GM12875 (cell line): Measurements from ENCODE around the gene LRRC4C.

ENCODE experiments used
- H3K4me3 ChIP-seq: one replicate; pipeline ENCODE4 v1.5.1; 2011; ENCODE audit warnings: low read depth, low read length, control low read depth
- TF ChIP-seq, protein P1 (sequence below): IDR thresholded peaks from 2 replicates; pipeline ENCODE4 v1.5.1; 2011; ENCODE audit warnings: low read depth, mild to moderate bottlenecking, control low read depth, inconsistent platforms, low read length, moderate library complexity, borderline replicate concordance; ENCODE audit not compliant: insufficient read depth

LRRC4C gene

GRCh38 chr11:40302669-40303068, 1156.8 kb downstream of the LRRC4C start:
- TF ChIP-seq, protein P1, sequence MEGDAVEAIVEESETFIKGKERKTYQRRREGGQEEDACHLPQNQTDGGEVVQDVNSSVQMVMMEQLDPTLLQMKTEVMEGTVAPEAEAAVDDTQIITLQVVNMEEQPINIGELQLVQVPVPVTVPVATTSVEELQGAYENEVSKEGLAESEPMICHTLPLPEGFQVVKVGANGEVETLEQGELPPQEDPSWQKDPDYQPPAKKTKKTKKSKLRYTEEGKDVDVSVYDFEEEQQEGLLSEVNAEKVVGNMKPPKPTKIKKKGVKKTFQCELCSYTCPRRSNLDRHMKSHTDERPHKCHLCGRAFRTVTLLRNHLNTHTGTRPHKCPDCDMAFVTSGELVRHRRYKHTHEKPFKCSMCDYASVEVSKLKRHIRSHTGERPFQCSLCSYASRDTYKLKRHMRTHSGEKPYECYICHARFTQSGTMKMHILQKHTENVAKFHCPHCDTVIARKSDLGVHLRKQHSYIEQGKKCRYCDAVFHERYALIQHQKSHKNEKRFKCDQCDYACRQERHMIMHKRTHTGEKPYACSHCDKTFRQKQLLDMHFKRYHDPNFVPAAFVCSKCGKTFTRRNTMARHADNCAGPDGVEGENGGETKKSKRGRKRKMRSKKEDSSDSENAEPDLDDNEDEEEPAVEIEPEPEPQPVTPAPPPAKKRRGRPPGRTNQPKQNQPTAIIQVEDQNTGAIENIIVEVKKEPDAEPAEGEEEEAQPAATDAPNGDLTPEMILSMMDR, result no peak
- no peak overlapping the region for H3K4me3 ChIP-seq

GRCh38 chr11:40295466-40295865, 1164.0 kb downstream of the LRRC4C start:
- TF ChIP-seq, protein P1, result no peak
- H3K4me3 ChIP-seq, result no peak overlapping the region

GRCh38 chr11:40294741-40295140, 1164.7 kb downstream of the LRRC4C start:
- TF ChIP-seq, protein P1, result no peak
- no peak overlapping the region for H3K4me3 ChIP-seq

- TF ChIP-seq, protein P1, result no peak
- no peak overlapping the region for H3K4me3 ChIP-seq
Measured at GRCh38 chr11:40294349-40294735, 1165.1 kb downstream of the LRRC4C start.

DNA sequence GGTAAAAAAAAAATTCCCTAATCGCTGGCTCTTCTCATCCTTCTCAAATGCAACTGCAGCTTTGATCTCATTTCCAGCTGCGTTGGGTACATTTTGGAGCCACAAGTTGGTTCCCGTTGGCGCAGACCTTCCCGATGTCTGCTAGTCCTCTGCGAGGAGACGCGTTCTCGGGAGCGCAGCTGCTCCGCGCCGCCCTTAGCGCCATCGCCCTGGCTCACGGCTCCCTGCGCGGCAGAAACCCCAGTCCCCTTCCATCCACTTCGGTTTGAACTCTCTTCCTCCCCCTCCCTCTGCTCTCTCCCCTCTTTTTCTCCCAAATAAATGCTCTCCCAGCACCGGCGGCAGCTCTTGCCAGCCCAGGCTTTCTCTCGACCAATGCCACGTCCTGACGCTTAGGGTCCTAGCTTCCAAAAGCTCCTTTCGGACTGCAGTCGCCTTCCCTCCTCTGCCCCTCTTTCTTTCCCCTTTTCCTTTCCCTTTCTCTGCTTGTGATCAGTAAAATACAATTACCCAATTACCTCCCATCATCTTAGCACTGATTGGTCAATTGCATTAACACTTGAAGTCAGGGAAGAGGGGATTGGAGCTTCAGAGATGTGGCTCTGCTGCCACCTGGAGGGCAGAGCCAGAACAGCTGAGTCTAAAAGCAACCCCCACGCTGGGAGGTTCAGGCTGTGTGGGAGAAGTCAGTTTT, 1165.7 kb downstream of the LRRC4C start:
- H3K4me3 ChIP-seq, result no peak overlapping the region
- TF ChIP-seq, protein P1, result peak; percentile 67

- no peak overlapping the region for H3K4me3 ChIP-seq
- TF ChIP-seq, protein P1, result no peak
Measured at GRCh38 chr11:40292721-40293508, 1166.5 kb downstream of the LRRC4C start.

- H3K4me3 ChIP-seq, result no peak overlapping the region
- TF ChIP-seq, protein P1, result no peak
Measured at GRCh38 chr11:40291741-40292140, 1167.7 kb downstream of the LRRC4C start.
